GM19238 (cell line): ENCODE results near the gene PSMC3.
A peak's percentile ranks its signal among the peaks of the same experiment; 100 is the strongest.

ENCODE experiments used
- DNase-seq: peaks from one replicate; pipeline ENCODE4 v3.0.0; 2011; ENCODE audit warnings: low spot score; ENCODE audit not compliant: insufficient read length

PSMC3 gene

DNA sequence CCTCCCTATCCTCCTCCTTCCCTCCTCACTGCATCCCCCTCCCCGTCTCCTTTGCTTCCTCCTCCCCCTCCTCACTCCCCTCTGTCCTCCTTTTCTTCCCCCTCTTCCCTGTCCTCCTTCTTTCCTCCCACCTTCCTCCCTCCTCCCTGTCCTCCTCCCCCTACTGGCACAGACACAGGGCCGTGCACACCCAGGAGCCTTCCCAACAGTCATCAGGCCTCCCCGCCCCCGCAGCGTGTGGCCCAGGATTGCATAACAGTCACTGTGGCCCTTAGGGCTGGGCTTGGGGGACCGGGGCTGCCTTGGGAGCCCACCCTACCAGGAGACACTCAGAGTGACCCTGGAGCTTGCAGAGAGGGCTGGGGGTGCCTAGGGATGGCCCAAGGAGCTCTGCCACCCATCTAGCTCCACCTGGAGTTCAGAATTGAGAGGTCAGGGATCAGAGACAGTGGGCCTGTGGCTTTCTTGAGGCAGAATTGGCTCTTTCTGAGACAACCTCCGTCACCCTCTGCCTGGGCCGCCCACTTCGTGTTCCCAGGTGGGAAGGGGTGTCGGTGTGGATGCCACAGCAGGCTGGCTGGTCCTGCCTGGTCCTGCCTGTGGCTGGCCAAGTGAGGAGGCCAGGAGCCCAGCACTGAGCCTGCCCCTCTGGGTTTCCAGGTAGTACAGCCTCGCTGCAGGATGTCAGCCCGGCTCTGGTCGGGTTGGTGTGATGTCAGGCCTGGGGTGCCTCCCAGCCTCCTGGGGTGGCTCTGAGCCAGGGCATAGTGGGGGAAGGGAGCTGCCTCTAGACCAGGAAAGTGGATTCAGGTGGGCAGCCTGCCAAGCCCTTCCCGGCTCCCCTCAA lies 49.5 kb downstream of the PSMC3 start:
- DNase-seq: no peak

DNA sequence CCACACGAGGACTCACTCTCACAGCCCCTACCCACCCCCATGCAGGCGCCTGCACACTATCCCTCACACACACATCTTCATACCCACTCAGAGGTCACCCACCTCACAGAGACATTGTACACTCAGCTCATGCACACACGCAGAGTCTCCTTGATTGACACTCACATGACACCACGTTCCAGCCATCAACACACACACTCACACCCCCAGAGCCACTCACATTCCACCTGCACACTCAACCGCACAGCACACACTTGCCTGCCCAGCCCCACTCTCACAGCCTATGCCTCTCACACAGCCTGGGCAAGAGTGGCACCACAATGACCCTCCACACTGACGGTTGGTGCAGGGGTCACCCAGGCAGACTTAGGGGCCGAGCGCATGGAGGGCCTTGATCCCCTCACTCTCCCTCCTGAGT lies 50.1 kb downstream of the PSMC3 start:
- DNase-seq: no peak

DNA sequence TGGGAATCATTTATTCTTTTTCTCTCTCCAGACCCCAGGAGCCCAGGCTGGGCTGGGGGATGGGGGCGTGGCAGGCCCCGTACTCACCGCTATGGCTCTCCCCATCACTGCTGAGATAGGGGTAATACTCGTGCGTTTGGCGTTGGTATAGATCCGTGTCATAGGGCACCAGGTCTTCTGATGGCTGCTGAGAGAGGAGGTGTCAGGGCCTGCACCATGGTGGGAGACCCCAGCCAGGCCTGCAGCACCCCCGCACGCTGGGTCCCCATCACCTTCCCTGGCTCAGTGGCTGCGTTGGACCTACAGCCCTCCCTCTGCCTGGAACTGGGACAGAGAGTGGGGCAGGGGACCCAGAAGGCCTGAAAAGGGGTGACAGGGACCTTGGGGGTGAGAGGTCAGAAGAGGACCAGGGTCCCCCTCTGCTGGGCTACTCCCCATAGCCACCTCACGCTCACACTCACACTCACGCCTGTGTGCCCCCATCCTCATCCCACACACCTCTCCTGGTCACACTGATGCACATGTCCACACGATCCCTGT lies 50.6 kb downstream of the PSMC3 start:
- no peak for DNase-seq

DNA sequence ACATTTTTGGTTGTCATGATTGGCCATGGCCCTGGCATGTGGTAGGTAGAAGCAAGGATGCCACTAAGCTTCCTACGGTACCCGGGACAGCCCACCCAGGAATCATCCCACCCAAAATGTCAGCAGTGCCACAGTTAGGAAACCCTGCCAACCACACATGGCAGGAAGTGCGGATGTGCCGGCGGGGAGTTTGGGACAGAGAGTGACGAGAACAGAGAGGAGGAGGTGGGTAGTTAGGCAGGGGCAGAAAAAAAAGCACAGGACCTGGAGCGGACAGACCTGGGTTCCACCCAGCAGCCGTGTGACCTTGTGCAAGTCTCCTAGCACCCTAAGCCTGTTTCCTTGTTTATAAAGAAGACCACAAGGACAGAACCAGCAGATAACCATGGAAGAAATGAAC lies 51.2 kb downstream of the PSMC3 start:
- no peak for DNase-seq

DNA sequence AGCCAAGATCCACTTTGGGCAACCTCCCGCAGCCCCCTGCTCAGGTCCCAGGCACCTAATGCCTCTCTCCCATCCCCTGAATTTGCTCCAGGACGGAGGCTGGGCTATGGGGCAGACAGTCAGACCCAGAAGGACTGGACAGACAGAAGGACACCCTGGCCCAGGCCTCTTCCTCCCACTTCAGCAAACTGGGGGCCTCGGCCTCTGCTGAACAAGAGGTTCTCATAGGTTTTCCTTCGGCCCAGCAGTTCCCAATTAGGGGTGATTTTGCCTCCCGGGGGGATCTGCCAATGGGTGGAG lies 51.6 kb downstream of the PSMC3 start:
- DNase-seq: no peak

DNA sequence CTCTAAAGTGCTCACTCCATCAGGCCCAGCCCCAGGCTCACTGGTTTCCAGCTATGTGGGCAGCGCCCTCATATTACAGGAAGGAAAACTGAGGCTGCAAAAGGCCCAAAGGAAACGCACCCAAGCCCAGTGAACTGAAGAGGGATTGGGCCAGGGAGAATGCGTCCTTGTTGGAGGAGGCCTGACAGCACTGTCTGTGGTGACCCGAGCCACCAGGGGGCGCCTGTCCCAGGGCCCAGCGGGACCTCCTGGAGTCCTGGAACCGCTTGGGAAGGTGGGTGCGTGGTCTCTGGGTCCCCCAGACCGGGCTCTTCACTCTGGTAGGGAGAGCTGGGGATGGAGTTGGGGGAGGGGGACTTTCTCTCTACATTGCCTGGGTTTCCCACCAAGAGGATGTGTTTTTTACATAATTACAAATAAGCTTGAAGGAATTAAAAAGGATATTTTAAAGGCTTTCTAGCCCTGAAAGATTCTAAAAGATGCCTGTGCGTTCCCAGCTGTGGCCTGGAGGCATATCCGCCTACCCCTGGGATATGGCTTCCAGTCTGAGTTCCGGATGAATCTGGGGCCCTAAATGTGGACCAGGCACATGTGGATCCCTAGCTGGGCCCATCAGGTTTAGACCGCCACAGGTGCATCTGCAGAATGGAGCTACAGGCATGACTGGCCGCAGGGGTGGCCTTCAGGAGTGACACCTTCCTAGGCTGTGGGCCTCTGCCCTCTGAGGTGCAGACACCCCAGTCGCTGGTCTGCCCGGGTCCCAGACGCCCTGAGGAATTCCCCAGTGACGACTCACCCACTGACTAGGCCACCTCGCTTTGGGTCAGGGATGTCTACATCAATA lies 52.1 kb downstream of the PSMC3 start:
- DNase-seq: peak; percentile 75

DNA sequence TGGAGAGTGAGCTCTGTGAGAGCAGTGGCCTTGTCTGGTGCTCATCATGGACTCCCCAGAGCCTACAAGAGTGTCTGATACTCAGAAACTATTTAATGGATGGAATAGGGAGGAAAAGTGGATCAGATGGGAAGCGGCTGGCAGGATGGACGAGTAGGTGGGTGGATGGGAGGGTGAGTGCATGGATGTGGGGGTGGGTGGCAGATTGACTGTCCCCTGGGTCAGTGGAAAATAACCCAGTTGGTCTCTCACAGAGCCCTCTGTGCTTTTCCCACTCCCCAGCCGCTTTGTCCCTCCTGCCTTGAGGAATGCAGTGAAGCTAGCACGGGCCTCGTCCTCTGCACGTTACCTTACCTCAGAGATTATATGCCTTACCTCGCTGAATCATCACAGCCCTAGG lies 53.8 kb downstream of the PSMC3 start:
- no peak for DNase-seq

DNA sequence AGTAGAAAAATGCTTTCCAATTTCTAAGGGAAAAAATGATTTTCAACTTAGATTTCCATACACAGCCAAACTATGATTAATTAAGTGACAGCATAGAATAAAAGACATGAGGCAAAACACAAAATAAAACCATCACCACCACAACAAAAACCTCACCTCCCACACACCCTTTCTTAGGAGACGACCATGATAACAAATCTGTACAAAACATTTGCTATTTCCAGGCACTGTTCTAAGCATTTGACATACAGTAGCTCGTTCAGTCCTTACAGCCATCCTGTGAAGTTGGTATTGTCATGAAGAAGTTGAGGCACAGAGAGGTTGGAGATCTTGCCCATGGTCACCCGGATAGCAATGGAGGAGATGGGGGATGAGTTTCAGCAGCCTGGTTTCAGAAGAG lies 56.6 kb downstream of the PSMC3 start:
- no peak for DNase-seq
